Measurements from ENCODE around the gene GMPR. TPM values are rescaled to one million over a fixed set of nuclear protein-coding genes. Genes with fewer than 3 reads are reported as not detected.

The GMPR gene
- total RNA-seq: 1.8 and 4.4 TPM in 2 replicates

DNA sequence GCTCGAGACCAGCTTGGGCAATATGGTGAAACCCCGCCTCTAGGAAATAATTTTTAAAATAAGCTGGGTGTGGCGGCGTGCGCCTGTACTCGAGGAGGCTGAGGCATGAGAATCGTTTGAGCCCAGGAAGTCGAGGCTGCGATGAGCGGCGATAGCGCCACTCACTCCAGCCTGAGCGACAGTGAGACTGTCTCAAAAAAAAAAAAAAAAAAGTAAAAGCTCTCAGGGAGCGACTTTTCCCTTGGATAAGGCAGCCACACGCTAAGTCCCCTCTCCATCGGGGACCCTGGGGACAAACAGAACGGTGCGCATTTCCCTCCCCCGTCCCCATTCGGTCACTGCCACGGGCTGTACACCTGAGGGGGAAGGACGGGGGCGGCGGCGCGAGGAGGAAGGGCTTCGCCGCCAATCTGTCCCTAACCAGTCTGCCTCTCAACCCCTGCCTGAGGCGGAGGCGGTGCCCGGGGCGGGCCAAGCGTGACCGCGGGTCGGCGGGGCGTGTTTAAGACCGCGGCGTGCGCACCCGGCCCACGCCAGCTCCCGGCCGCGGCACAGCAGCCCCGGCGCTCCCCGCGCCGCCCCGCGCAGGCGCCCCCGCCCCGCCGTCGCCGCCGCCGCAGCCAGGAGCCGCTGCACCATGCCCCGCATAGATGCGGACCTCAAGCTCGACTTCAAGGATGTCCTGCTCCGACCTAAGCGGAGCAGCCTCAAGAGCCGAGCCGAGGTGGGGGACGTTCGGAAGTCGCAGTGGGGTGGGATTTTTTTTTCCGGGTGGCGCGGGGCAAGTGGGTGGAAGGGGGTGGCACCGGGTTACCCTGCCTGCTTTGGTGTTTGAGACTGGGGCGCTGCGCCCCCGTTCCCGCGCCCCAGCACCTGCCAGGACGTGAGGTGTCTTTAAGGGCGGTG is at the start of gene GMPR:
TSS of gene GMPR (plus strand) at position 531 of the 906 bp plus-strand sequence. CDS start at position 638, 107 bp downstream.

Other genes starting within 250 kb of the GMPR start
- gene MYLIP, start 109.5 kb upstream of the GMPR start, total RNA-seq: 12.5 and 13.5 TPM in 2 replicates